GM19463 (cell line): Measurements from ENCODE around the gene PROSER1.
"Not testable (repeated sequence)": the region's sequence is repeated elsewhere in the genome, so short reads cannot be mapped to it uniquely, and the experiment has no call there.

Source experiments
- ATAC-seq: cut with Tn5 transposase; IDR thresholded peaks from one replicate; pipeline ENCODE4 v1.9.1; 2021; ENCODE audit warnings: mild to moderate bottlenecking, moderate library complexity; ENCODE audit not compliant: unreplicated experiment

The PROSER1 gene

DNA sequence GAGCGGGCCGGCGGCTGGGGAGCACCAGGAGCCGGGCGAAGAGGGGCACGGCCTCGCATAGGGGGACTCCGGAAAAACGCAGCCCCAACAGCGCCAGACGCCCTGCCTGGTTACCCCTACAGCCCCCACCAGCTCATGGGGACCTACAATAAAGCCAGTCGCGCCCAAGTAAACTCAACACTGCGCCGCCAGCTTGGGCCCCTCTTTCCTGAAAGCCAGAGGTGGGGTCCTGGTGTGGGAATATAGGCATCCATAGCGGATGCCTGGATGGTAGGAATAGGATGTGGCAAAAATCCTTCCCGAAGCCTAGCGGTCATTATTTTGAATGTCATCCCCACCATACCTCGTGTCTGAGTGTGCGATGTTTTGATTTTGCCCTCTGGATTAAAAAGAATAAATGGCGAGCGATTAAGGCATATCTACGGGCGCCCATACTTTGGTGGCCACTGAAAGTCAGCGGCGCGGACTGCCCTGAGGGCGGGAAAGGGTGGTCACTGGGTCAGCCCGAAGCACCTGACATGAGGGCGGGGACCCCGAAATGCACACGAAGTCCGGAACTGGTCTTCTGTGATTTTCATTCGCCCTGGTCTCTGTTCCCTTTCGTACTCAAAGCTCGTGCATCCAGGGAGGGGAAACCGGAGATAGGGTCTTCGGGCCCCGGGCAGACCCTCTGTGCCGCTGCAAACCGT, at the start of gene PROSER1, which contains the start of gene NHLRC3:
Gene PROSER1, minus strand, starts transcription at position 210 of the 689 bp plus-strand sequence. CDS start 847 bp downstream, outside the sequence.
Gene NHLRC3, plus strand, starts transcription at position 577 of the 689 bp plus-strand sequence. CDS start 184 bp downstream, outside the sequence.
- peak; percentile 66 for ATAC-seq

DNA sequence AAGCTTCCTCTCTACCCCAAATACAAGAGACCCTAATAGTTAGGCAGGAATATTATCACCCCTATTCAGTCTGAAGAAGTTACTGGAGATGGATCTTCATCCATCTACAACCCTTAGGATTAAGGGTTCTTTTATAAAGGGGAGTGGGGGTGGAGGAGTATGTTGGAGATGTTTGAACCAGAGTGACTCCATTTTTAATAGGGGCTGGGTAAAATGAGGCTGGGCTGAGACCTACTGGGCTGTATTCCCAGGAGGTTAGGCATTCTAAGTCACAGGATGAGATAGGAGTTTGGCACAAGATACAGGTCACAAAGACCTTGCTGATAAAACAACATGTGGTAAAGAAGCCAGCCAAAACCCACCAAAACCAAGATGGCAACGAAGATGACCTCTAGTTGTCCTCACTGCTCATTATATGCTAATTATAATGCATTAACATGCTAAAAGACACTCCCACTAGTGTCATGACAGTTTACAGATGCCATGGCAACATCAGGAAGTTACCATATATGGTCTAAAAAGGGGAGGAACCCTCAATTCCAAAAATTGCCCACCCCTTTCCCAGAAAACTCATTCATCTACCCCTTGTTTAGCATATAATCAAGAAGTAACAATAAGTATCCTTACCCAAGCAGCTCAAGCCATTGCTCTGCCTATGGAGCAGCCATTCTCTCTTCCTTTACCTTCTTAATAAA, 48.5 kb upstream of the PROSER1 start:
- not testable (repeated sequence) for ATAC-seq

DNA sequence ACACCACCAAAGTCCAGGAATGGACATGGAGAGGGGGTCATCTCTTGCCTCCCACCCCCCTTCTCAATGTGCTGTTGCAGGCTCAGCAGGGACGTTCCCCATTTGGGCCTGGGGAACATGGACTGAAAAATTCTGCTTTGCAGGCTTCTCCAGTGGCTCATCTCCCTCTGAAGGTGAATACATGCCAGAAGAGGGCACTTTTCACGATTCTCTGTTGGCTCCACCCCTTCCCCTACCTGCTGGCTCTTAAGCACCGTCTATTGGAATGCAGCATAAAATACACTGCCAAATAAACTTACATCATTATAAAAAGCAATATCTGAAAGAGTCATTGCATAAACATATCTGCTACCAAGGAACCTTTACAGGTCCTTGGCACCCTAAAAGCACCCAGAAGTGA, 36.1 kb upstream of the PROSER1 start:
- no peak for ATAC-seq

DNA sequence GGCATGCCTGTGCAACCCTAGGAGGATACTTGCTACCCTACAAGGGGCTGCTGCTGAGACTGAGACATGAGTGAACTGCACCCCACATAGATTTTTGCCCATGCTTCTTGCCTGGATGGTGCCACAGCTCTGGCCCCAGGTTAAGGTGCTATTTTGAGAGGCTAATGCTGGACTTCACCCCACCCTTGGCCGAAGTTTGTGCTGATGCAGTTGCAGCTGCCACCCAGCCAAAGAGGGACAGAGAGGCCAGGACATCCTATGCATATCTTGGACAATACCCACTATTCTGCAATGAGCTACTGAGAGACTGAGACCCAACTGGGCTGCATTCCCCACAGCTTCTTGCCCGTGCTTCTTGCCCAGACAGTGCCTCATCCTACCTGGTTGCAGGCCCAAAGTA, 35.0 kb upstream of the PROSER1 start:
- ATAC-seq: no peak

DNA sequence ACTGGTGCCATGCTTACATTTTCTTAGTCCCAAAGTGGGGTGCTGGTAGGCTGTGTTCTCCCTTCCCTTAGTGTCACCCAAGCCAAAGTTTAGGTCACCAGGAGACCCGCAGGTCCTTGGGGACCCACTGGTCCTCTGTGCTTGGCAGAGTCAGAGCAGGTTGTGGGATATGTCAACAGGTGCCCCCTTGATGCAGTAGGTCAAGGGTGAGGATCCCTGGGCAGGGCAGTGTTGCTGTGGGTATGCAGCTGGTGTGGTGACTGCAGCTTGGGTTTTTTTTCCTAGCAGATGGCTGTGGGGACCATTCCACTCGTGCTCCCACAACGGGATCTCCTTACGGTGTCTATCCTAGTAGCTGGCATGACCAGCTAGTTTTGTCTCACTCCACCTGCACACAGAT, 24.1 kb upstream of the PROSER1 start:
- ATAC-seq: no peak

DNA sequence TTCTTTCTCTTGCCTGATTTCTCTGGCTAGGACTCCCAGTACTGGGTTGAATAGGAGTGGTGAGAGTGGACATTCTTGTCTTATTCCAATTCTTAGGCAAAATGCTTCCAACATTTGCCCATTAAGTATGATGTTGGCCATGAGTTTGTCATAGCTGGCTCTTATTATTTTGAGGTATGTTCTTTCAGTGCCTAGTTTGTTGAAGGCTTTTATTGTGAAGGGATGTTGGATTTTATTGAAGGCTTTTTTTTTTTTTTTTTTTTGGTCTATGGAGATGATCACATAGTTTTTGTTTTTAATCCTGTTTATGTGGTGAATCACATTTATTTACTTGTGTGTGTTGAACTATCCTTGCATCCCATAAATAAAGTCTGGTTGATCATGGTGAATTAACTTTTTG, 20.2 kb upstream of the PROSER1 start:
- ATAC-seq: no peak

DNA sequence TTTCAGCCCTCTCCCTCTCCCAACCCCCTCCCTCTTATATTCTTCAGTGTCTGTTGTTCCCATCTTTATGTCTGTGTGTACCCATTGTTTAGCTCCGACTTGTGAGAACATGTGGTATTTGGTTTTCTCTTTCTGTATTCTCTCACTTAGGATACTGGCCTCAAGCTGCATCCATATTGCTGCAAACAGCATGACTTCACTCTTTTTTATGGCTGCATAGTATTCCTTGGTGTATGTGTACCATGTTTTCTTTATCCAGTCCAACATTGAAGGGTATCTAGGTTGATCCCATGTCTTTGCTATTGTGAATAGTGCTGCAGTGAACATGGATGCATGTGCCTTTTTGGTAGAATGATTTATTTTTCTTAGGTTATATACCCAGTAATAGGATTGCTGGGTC, 18.1 kb upstream of the PROSER1 start:
- no peak for ATAC-seq

DNA sequence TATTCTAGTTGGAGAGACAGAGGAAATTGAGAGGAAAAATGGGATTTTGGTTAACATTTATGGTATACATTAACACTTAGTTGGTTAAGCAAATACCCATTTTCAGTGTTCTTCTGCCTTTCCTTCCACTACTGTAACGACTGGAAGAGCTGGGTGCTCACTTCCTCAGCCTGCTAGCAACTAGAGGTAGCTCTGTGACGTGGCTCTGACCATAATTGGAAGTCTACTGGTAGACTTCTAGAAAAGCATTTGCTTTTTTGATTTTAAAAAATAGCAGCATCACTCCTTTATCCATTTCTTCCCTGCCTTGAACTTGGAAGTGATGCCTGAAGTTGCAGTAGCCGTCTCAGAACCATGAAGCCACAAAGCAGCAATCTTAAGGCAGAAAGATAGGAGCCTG, 16.2 kb upstream of the PROSER1 start:
- no peak for ATAC-seq

DNA sequence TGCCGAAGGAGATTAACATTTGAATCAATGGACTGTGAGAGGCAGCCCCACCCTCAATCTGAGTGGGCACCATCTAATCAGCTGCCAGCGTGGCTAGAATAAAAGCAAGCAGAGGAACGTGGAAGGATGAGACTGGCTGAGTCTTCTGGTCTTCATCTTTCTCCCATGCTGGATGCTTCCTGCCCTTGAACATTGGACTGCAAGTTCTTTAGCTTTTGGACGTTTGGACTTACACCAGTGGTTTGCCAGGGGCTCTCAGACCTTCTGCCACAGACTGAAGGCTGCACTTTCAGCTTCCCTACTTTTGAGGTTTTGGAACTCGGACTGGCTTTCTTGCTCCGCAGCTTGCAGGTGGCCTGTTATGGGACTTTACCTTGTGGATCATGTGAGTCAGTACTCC, 15.1 kb upstream of the PROSER1 start:
- ATAC-seq: no peak

DNA sequence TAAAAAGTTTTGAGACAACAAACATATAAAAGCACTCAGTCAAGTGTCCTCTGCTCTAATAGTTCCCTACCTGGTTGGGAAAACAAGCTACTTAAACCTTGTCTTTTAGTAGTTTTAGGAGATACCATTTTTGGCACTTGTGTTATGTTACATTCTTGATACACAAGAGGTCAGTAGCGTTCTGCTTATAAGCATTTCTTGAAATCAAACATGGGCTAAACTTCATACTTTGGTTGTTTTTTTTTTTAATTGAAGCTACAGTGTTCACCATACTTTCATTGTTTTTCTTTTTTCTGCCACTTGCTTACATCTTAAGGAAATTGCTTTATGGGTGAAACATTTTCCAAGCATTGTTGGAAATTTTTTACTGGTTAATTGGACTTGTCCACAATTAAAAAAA, 13.3 kb upstream of the PROSER1 start:
- no peak for ATAC-seq

DNA sequence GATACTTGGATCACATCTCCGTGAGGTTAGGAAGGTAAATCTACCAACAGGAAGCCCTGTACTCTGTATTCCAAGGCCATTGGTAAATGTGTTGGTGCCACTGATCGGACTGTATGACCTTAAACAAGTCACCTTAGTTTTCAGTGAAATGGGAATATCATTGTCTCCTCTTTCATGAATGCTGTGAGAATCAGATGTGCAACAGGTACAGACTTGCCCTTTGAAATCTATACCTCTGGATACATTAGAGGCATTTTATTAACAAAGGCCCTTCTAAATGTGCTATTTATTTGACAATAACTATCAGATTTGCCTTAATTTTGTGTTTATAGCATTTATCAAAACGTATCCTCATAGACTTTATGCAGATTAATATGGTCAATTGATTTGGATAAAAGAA, 11.4 kb upstream of the PROSER1 start:
- no peak for ATAC-seq

DNA sequence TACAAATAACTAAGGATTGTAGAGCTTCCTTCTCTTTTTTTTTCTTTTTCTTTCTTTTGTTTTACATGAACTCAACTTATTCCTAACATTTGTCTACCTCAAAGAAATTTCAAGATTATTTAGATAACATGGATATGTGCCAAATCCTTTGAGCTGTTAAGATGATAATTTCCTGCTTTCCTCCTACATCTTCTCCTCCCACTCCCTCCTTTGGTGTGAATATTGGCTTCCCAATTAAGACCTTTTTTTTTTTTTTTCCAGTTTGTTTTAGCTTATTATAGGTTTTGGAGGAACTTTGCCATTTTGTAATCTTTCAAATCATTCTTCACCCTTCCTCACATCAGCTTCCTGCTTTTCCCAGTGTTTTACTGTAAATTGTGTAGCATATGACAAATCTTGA, 10.9 kb upstream of the PROSER1 start:
- no peak for ATAC-seq

DNA sequence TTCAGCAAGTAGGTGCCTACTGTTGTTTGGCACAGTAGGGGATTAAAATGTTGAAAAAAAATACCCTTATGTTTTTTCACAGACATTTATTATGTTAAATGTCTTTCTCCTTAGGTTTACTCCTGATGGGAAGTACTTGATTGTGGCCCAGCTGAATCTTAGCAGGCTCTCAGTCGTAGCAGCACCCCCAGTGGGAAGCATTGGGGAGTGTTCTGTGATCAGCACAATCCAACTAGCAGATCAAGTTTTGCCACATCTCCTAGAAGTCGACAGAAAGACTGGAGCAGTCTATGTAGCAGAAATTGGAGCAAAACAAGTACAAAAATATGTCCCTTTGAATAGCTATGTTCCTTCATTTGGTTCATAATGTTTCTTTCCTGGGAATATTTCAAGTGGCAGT, 9.7 kb upstream of the PROSER1 start:
- ATAC-seq: no peak

DNA sequence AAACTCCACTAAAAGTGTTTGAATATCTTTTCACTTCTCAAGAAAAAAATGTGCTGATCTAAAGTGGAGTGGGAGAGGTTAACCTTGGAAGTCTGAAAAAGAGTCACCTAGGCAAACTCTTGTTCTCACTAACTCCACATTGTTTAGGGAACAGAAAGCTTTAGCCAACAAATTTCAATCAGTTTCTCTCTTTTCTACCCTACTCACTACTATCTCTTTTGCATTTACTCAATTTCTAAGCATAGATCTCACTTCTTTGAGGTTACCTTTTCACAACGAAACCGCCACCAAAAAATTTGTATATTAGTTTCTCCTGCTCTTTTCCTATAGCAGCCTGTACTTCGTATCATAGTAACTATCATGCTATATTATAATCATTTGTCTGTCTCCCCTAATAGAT, 6.6 kb upstream of the PROSER1 start:
- ATAC-seq: peak; percentile 71

DNA sequence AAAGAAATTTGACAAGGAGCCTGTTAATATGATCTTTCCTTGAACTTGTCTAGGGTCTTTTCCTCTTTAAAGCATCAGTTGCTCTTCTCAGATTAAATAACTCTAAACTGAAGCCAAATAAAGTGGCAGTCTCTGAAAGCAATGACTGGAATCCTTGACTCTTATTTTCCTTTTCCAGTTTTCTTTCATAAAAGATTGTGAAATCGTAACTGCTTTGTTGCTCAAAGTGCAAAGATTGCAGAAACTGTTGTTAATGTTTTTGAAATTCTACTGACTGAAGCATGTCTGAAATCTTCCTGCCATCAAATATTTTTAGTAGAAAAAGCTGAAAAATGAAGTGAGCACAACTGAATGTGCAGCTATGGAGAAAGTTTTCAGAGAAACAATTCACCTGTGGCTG, 2.3 kb upstream of the PROSER1 start:
- no peak for ATAC-seq

DNA sequence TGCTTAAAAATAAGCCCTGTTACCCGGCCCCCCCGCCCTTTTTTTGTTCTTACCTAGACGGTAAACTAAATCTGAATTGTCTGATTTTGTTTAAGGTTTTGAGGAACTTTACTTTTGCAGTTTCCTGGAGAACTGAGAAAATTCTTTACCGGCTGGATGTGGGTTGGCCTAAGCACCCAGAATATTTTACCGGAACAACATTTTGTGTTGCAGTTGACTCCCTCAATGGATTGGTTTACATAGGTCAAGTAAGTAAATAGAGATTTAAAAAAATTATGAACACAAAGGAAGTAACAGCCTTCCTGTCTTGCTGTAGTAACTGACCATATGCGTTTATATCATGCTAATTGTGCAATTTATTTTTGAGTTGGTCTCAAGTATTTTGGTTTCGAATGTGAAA, 1.2 kb upstream of the PROSER1 start:
- no peak for ATAC-seq

DNA sequence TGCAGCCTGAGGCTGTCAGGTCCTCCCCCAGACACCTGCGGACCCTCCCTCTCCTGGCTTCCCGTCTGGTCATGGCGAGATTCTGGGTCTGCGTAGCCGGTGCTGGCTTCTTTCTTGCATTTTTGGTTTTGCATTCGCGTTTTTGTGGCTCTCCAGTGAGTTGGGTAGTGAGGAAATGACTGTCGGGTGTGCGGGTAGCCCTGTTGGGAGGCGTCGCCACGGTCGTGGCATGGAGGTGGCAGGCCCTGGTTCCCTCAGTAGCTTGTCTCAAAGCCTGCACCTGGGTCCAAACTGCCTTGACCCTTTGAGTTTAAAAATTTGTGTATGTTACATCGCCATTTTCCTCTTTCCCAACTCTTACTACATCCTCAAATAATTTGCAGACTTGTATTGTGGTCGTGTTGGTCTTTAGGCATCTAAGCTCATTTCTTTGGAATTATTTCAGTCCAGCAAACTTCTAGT, 711 bp upstream of the PROSER1 start:
- ATAC-seq: peak; percentile 32

DNA sequence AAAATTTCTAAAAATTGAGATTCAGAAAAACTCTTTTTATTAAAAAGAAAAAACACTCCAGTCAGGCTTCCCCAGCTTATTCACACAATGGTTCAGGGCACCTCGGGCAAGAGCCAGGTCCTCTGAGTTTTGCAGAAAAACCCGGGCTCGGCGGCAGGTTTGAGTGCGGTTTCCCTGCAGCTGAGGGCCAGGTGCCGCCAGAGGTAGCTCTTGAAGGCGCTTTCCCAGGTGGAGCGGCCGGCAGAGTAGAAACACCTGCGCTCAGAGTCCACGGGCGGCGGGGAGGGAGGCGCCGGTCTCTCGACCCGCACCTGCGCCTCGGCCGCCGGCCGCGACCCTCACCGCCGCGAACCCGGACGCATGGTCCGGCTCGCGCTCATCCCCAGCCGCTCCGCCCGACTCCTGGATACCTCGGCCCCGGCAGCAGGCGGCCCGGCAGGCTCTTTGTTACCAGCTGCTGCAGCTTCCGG, 444 bp downstream of the PROSER1 start:
- ATAC-seq: peak; percentile 23

DNA sequence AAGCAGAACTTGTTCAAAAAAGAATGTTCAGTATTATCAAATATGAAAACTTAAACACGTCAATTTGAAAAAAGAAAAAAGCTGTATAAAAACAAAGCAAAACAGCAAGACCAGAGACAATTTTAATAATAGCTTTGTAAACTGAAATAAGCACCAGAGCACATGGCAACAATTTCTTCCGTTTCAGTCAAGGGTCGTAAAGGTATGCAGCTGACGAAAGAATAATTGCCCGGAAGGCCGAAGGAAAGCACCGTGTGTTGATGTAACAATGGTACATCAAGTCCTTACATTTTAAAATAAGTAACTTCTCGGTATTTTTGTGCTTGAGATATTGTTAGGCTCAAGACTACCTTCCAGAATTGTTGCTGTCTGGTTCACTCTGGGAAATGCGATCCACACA, 1.7 kb downstream of the PROSER1 start:
- no peak for ATAC-seq

DNA sequence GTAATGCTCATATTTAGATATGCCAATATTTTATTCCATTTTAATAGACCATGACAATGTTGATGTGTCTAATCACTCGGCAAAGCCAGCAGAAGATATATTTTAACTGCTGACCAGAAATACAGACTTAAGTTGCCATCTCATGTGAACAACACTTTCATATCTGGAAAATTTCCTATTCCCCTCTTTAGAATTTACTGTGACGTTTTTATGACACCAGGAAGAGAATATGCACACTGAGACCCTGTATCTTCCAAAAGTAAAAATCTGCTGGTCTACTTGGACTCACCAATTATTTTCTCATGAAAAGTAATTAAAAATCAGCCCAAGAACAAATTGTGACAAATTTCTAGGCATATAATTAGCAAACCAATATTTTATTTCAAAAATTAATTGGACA, 2.1 kb downstream of the PROSER1 start:
- ATAC-seq: no peak

DNA sequence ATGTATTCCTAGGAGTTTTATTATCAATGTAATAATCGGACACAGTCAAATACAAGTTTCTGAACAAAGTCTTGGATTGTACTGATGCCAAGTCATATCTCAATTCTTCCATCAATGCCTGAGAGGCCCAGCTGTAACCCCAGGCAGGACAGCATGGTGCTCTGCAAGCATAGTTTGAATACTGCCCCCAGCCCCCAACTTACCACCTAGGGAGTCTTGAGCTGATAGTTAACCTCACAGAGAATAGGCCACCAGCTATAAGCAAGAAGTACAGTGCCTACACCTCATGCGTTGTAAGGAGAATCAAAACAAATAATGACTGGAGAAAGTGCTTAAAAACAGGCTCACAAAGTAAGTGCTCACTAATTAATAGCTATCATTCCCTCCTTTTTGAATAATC, 2.7 kb downstream of the PROSER1 start:
- no peak for ATAC-seq

DNA sequence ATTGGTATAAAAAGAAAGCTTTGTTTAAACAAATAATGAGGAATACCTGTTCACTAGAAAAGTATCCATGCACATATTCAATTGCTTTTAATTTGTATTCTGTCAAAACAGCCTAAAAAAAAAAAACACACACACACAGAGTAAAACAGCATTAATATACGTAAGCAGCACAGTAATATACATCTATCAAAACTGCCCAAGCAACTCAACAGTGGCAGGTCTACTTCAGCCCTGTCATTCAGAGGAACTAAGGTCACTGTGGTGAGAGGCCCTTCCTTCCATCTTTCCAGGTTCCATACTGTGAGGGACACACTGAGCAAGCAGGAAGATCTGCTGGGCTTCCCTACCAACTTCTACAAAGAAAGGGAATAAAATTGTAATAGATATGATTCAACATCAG, 3.8 kb downstream of the PROSER1 start:
- ATAC-seq: no peak
